CD1c-positive myeloid dendritic cell (primary cell): Measurements from ENCODE around the gene NEUROG1.

Source experiments
- DNase-seq: peaks from one replicate; pipeline ENCODE4 v3.0.0-alpha.2; 2016; ENCODE audit errors: extremely low spot score

Gene NEUROG1, protein sequence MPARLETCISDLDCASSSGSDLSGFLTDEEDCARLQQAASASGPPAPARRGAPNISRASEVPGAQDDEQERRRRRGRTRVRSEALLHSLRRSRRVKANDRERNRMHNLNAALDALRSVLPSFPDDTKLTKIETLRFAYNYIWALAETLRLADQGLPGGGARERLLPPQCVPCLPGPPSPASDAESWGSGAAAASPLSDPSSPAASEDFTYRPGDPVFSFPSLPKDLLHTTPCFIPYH

DNA sequence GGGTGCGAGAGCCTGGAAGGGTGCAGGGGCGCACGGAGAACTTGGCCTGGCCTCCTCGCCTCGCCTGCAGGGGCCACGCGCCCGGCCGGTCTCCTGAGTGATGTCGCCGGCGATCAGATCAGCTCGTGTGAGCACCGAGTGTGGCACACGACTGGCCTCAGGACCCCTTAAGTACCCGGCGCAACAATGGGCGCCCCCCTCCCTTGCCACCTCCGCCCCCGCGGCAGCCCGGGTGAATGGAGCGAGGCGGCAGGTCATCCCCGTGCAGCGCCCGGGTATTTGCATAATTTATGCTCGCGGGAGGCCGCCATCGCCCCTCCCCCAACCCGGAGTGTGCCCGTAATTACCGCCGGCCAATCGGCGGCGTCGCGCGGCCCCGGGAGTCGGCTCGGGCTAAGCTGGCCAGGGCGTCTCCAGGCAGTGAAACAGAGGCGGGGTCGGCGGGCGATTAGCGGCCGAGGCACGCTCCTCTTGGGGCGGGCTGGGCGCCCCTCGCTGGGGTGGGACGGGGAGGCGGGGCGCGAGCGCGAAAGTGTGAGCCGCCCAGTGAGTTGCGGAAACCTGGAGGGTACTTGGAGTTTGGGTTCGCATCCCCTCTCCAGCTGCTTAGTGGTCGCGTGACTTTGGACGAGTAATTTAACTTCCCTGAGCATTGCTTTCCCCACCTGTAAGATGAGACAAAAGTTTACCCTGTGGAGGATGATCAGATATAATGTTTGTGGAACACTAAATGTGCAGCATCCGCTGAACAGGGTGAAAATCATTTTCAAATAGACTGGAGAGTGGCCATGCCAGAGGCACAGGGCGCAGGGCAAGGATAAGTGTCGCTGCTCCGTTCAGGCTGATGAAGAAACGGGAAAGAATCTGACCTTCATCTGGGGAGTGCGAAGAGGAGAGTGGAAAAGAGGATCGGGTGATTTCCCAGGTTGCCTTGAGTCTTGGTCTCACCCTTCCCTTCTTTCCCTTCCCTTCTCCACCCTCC, at the start of gene NEUROG1:
NEUROG1 (minus strand) TSS at position 145 of the 982 bp plus-strand sequence. CDS start 274 bp downstream, outside the sequence.
- DNase-seq: no peak

DNA sequence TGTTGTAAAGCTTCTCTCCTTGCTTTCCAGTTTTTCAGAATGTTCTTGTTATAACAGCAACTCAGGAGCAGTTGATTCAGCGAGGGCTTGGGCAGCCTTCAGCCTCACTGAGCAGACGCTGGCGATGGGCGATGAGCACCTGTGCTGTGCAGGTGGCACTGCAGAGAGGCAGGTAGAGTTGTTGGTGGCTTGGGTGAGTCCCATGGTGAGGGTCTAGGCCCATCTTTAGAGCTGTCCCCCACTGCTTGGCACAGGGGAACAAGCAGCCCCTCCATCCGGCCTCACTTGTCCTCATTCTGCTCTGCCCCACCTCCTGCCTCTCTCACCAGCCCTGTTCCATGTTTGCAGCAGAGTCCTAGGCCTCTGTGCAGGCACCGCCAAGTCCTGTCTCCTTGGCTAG, 49.2 kb upstream of the NEUROG1 start:
- no peak for DNase-seq

DNA sequence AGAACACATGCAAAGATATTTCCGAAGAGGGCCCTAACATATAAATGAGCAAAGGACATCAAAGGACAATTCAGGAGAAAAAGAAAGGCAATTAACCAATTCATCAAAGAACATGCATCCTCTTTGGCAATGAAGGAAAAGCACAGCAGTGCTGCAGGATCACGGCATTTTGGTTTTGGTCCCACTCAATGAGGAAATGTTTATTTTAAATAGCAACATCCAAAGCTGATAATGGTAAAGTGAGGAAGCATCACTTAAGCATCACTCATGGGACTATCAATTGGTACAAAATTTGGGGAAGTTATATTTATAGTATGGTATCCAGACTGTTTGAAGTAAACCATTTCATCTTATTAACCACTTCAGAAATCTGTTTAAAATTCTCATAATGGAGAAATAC, 48.5 kb upstream of the NEUROG1 start:
- DNase-seq: no peak

DNA sequence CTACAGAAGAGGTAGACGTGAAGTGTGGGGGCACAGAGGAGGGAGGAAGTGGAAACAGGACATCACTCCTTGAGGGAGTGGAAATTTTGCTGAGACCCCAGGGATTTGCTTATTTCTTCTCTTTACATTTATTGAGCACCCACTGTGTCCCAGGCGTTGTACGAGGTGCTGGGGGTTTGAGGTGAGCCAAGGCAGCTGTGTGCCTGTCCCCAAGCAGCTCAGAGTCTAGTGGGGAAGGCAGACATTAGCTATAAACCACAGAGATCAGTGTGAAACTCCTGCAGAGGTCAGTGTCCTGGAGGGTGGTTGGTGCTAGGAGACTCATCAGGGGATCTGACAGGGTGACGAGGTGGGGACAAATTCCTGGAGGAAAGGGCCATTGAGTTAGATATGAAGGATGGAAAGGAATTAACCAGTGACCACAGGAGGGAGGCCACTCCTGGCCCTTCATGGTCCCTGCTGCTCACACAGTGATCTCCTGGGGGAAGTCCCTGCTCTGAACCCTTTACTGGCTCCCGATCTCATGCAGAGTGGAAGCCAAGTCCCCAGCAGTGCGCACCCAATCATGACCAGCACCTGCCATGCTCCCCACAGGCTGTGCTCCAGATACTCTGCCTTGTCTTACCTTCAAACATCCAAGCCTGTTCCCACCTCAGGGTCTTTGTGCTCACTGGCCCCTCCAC, 46.5 kb upstream of the NEUROG1 start:
- no peak for DNase-seq

DNA sequence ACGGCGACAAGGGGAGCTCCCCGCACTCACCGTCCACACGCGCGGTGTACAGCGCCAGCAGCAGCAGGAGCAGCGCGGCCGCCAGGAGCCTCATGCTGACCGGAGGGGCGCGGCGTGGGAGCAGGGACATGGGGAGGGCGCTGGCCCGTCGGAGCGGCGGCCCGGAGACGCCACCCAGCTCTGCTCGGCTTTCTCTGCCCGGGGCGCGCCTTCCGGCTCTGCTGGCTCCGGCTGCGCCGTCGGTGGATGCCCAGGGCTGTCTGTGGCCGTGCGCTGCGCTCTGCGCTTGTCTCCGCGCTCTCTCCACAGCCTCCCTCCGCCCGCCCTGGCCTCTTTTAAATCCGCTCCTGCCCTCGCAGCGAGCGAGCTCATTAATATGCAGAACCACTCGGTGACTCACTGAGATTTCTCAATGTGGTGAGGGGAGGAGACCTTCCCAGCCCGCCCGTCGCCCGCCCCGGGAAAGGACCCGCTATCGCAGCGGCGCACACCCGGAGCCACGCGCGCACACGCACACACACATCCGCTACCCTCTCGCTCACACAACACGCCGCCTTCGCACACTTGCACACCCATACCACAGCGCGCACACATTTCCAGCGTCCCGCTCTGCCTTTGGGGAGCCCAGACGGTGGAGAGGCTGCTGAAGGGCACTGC, 43.0 kb upstream of the NEUROG1 start, which contains the start of gene CXCL14:
CXCL14 (minus strand) TSS at position 307 of the 657 bp plus-strand sequence; CDS start at position 94, 213 bp downstream.
- DNase-seq: peak; percentile 60

DNA sequence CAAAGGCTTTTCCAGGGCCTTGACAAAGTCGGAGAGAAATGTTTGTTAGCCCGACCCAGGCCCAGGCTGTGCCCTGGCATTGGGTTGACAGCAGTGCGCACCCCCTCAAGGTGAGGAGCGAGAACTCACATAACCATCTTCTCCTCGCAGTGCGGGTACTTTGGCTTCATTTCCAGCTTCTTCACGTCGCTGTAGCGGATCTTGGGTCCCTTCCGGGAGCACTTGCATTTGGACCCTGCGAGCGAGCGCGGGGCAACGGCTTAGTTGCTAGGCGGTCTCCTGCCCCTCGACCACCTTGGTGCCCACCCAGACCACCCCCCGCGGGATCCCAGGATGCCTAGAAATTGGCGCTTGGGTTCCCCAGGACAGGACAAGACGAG, 42.5 kb upstream of the NEUROG1 start:
- DNase-seq: no peak

DNA sequence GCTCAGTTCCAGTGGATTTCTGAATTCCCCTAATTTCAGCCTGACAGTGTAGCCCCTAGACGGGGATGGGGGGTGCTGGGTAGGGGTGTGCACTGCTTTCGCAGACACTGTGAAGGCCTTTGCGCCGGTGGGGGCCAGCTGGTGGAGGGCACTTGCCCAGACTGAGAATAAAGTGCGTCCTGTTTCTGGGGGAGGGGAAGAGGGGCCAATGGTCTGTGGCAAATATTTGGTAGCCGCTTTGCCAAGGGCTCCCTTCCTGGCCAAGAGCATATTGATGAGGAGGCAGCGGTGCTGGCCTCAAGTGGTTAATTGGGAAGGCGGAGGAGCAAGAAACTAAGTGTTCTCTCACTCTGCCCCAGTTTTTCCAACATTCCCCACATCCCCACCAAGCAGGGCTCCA, 41.7 kb upstream of the NEUROG1 start:
- no peak for DNase-seq

DNA sequence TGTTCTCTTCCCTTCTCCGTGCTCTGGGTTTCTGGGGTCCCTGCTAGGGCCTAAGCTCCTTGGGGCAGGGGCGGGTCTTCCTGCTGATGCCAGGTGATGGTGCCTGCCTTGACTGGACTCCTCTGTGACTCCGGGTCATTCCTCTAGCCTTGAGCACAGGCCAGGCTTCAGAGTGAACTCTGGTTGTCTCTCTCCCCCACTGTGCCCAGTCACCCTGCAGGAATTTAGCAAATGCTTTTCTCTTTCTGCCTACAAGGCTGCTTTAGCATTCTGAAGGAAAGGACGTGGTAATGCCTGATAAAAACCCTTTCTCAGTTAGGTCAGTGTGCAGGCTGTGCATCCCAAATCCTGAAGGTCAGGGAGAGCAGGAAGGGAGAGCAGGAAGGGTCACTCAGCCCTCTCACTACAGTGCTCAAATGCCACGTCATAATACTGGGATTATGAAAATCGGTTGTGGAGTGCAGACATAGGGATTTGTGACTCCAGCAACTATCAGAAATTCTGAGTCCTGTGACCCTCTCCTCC, 40.4 kb upstream of the NEUROG1 start:
- no peak for DNase-seq

DNA sequence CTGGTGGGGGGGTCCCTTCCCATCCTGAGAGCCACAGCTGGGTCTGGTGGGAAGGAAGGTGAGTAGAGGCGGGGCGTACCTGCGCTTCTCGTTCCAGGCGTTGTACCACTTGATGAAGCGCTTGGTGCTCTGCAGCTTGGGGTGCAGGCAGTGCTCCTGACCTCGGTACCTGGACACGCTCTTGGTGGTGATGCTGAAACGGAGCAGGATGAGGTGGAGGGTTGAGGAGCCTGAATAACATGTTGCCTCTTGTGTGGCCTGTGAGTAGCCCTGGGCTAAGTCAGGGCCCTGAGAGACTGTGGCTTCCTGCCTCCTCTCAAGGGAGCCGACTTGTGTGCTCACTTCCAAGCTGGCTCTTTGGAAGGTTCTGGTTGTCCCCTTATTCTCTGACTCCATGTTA, 38.7 kb upstream of the NEUROG1 start:
- DNase-seq: no peak

DNA sequence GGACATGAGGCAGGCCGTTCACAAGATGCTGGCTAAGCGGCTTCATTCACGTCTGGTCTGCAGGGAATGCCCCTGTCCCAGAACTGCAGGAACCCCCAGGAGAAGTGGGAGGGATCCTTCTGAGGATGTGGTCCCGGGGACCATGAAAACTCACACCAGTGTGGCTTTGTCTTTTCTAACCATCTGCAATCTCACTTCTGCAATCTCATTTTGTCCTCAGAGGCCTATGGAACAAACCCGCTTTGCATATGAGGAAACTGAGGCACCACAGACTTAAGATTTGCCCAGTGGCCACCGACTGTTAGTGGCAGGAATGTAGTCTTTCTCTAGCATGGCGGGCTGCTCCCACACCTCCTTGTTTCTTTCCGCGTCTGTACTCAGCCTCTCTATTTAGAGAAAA, 36.1 kb upstream of the NEUROG1 start:
- no peak for DNase-seq

DNA sequence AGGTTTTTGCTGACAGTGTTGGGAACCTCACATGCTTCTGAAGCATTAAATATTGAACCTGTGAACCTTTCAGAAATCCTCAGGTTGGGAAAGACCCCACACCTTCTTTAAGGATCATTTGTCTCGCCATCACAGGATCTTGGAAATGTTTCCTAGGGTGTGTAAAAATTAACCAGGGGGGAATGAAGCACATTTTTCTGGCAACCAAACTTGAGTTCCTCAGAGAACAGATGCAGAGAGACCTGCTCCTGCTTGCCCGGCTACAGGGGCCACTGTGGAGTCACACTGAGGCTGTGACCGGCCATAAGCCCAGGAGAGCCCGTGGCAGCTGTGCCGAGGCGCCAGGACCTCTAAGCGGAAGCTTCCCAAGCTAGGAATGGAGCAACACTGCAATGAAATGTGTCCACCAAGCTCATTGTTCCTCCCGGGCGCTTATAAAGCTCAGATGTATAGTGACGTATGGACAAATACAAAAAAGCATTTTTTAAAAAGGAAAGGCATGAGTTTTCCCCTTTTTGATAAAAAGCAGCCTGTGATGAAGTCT, 35.4 kb upstream of the NEUROG1 start:
- no peak for DNase-seq

DNA sequence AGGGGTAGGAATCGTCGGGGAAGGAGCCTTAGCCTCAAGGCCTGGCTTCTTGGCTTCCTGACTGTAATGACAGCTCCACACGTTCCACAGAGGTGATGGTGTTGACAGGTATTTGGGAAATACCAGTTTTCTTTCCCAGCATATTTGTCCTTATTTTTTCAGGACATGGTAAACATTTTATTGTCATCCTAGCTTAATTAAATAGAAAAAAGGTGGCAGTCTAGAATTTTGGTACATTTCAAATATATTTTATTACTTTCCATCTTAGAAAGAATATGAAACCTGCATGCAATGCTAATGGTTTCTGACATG, 34.6 kb upstream of the NEUROG1 start:
- DNase-seq: no peak

DNA sequence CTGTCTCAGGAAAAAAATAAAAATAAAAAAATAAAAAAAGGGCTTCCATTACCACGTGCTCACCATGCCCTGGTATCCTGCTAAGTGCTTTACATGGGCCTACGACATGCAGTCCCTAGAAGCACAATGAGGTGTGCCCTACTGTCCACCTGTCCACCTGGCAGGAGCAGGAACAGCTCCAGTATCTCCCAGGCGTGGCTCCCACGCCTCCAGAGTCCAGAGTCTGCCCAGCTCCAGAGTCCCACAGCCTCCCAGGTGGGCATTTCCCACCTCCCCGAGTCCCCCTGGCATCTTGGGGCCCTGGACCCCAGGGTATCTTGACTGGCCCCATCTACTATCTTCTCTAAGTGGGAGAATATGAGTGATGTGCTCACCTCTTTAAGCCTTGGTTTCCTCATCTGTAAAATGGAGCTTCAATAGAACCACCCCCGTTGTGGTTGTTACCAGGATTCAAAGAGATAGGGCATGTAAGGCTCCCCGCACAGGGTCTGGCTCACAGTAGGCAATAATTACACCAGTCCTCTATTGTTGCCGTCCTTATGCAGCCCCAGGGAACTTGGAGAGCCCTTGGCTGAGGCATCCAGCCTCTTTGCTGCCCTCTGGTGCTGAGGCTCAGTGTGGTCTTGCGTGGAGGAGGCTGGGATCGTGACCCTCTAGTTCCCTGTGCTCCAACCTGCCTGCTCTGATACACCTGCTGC, 34.1 kb upstream of the NEUROG1 start:
- DNase-seq: peak; percentile 39

DNA sequence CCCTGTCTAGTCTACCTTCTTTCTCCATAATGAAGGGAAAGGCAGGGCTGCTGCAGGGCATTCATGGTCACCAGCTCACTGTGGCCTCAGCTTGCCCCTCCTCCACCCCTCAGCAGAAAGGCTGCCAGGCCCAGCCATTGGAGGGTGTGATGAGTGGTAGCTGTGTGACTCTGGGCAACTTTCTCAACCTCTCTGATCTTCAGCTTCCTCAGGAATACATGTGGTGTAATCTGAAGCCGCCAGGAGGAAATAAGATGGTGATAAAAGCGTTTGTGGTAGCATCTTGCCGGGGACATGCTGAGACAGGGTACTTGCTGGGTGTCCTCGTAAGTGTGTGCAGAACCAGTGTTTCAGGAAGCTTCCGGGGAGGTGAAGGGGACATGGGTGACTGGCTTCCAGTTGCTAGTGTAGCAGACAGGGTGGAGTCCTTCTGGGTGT, 33.2 kb upstream of the NEUROG1 start:
- DNase-seq: no peak

DNA sequence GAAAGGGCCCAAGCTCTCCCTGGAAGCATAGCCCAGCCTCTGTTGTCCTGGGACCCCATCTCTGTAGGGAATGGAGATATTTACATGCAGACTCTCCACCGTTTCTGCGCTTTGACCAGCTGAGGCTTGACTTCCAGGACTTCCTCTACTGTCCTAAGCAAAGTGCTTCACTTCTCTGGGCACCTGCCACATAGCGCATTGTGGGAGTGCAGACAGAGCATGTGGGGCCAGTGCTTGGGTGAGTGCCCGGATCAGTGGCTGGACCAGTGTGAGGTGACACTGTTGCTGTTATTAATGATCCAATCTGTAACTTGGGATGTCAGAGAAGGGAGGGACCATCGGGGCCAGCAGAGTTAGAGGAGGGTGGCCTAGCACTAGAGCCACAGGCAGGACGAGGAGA, 32.5 kb upstream of the NEUROG1 start:
- DNase-seq: no peak

DNA sequence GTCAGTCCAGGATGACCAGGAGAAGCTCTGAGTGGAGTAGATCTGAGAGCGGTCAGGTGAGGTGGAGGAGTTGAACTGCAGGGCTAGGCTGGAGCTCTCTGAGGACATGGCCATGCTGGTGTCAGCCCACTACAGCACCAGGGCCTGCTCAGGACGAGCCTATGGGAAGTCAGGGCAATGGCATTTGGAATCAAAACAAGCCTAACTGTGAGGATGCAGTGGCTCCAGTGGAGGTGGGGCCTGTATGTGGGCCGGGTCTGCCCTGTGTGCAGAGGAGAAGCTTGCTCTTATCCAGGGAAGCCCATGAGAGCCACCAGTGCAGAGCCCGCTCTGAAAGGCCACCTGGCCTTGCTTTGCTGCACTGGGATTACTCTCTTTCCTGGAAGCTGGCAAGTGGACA, 31.9 kb upstream of the NEUROG1 start:
- no peak for DNase-seq

DNA sequence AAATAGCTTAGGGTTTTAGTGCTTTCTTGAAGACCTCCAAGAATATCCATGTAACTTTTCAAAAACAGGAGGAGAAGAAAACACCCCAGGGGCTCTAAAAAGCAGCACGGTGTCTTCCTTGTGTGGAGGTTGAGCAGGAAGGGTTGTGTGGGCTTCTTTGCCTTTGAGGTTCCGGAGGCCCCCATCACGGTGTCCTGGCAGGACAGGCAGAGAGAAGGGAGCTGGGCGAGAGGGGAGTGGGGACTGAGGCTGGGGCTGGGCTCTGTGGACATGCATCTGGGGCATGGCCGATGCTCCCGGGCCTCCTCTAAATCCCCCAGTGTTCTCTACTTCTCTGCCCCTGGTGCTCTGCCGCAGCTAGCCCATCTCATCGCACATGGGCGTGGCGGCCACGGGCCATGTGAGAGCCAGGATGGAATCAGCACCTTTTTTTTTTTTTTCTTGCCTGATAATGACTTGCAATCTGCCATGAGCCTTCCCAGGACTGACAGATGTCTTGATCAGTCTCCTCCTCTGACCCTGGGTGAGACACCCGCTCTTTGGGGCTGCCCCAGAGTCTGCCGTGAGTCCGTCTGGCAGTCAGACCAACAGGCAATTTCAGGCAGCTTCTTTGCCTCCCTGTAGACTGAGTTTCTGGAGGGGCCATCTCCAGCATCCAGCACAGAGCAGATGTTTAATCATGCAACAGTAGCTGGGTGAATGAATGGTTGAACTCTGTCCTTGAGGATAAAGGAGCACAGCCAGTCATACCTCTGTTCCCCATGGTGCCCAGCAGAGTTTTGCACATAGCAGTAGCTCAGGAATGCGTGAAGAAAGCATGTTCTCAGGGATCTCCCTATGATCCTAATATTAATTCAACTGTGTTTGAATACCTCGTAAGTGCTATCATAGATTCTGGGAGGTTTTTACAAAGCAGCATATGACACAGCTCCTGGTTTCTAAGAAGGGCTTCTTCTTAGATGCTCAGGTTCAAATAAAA, 30.9 kb upstream of the NEUROG1 start:
- DNase-seq: no peak

DNA sequence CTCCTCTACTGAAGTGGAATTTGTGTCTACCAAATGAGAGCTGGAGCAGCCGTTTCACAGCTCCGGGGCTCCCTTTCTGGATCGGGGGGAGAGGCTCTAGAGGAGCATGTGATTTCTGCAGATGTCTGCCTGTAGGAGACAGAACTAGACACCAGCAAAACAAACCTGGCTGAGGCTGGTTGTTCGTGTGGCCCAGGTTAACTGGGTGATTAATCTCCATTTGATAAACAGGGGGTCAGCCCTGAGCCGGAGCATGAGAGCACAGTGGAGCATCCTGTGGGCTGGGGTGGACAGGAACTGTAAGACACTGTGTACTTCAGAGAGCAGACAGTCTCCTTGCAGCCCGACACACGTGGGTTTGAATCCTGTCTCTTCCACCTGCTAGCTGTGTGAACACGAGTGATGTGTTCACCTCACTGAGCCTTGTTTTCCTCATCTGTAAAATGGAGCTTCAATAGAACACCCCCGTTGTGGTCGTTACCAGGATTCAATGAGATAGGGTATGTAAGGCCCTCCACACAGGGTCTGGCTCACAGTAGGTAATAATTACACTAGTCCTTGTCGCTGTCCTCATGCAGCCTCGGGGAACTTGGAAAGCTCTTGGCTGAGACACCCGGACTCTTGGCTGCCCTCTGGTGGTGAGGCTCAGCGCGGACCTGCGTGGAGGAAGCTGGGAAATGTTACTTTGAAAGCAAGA, 30.1 kb upstream of the NEUROG1 start:
- peak; percentile 80 for DNase-seq

DNA sequence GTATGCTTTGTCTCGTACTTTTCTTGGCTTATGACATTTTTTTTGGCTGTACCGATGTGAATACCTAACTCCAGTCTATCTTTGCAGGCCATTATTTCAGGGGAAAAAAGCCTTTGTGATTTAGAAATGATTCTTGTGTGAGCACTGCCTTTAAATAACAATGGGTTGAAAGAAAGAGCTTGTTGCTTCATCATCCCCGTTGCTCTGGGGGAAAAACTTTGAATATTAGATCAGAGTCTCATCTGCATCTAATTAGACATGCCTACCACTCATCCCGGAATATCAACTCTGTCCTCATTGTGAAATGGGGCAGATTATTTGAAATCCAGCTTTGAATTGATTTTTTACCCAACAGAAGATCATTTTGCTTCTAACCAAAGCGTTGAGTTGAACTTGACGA, 29.5 kb upstream of the NEUROG1 start:
- DNase-seq: no peak
